GM23248 (cell line): ENCODE data around the gene HPF1.

ENCODE experiments used
- EZH2 ChIP-seq: fragments of 200-600 bp; sonication (generic); IDR thresholded peaks from 2 replicates; pipeline ENCODE4 v1.6.1; 2018; ENCODE audit warnings: antibody characterized with exemption, mild to moderate bottlenecking; ENCODE audit not compliant: insufficient read depth, poor library complexity, severe bottlenecking
- EZH2phosphoT487 ChIP-seq: fragments of 200-600 bp; sonication (generic); IDR thresholded peaks from 2 replicates; pipeline ENCODE4 v1.6.1; 2018; ENCODE audit warnings: antibody characterized with exemption, moderate library complexity, mild to moderate bottlenecking, low read depth; ENCODE audit not compliant: insufficient read depth

DNA sequence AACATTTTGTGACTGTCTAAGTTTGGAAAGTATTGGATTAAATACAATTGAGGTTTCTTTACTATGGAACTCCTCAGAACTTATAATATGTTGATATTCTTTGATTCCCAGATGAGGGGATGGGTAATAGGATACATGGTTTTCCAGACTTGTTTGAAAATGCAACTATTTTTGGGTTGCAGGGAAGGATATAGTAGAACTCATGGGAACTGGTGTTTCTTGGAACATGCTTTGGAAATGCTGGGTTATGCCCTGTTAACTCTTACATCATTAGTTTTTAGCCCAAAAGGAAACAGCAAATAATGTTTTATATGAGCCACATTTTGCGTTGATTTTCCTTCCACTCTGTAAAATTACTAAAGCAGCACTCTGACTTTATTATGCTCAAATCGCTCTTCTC, 41.9 kb downstream of the HPF1 start:
- TF ChIP-seq EZH2phosphoT487 (no peak), EZH2 (no peak)
